ENCODE data around the gene SART3.
A peak's percentile ranks its signal among the peaks of the same experiment; 100 is the strongest.
"Not testable (repeated sequence)": the region's sequence is repeated elsewhere in the genome, so short reads cannot be mapped to it uniquely, and the experiment has no call there.

Gene SART3

DNA sequence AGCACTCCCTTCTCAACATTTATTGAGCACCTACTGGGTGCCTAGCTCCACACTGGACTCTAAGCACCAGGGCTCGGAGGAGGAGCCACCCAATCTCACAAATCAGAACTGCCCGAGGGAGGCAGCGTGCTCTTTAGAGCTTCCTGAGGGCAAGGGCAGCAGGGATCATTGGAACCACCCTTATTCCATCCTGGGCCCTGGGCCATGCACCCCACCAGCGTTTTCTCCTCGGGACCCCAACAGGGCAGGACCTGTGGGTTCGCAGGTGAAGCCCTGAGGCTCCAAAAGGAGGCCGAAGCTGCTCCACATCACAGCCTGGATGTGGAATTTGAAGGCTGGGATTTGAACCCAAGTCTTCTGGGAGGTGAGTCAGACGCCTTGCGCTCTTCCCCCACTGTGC lies 21.5 kb upstream of the SART3 start:
- DNase-seq (ENCODE audit: low read depth in 2 of 2, low spot score in 1 of 2) = no peak

GRCh38 chr12:108581311-108582227 lies 20.6 kb upstream of the SART3 start:
- DNase-seq (ENCODE audit: low read depth in 2 of 2, low spot score in 1 of 2) = no peak

DNA sequence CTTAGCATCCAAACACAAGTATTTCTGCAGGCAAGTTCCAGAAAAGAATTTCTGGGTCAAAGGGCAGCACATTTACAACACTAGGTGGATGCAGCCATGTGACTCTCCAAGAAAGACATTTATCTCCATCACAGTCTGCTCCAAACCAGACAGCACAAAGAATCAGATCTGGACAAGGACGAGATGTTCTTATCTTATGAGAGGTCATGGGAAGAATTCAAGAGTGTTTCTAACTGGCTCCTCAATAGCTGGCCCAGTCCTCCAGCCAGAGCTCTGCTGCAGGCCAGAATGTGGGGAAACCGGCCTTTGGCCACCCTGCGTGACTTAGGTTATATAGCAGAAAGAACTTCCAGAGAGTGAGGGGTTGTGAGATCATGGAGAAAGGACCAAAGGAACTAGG lies 19.6 kb upstream of the SART3 start:
- DNase-seq (ENCODE audit: low read depth in 2 of 2, low spot score in 1 of 2) = no peak

DNA sequence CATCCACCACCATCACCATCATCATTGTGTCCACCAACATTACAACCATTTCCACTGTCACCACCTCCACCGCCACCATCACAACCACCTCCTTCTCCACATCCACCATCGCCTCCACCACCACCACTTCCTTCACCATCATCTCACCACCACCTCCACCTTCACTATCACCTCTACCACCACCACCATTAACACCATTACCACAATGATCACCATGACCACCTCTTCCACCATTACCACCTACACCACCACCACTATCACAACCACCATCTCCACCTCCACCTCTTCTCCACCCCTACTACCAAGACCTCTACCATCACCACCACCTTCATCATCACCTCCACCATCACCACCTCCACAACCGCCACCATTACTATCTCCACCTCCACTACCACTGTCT lies 17.8 kb upstream of the SART3 start:
- DNase-seq (ENCODE audit: low read depth in 2 of 2, low spot score in 1 of 2) = no peak

GRCh38 chr12:108578264-108578663 lies 17.3 kb upstream of the SART3 start:
- DNase-seq (ENCODE audit: low read depth in 2 of 2, low spot score in 1 of 2) = no peak

- no peak for DNase-seq (ENCODE audit: low read depth in 2 of 2, low spot score in 1 of 2)
Observed at GRCh38 chr12:108577458-108577857, 16.5 kb upstream of the SART3 start.

DNA sequence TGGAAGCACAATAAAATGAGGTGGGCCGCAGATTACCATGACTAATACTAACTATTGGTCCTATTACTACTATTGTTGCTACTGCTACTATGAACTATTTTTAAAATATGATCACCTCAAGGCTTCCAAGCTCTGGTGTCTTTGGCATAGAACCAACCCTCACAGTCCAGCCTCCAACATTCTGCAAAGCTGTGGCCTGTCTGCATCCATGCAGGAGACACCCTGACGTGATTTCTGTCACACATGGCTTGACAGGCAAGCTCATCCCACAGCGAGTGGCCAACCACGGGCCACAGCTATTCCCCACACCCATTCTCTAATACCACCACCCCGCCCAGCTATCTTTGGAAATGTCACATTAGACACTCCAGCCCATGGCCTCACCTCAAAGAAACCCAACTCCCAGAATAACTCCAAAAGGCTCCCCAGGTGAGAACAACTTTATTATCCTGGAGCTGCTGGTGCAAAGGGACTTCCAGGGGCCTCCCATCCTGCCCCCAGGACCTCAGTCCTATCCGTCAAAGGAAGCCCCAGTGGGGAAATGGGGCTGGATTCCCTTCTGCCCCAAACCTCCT lies 15.8 kb upstream of the SART3 start:
- DNase-seq (ENCODE audit: low read depth in 2 of 2, low spot score in 1 of 2) = no peak

DNA sequence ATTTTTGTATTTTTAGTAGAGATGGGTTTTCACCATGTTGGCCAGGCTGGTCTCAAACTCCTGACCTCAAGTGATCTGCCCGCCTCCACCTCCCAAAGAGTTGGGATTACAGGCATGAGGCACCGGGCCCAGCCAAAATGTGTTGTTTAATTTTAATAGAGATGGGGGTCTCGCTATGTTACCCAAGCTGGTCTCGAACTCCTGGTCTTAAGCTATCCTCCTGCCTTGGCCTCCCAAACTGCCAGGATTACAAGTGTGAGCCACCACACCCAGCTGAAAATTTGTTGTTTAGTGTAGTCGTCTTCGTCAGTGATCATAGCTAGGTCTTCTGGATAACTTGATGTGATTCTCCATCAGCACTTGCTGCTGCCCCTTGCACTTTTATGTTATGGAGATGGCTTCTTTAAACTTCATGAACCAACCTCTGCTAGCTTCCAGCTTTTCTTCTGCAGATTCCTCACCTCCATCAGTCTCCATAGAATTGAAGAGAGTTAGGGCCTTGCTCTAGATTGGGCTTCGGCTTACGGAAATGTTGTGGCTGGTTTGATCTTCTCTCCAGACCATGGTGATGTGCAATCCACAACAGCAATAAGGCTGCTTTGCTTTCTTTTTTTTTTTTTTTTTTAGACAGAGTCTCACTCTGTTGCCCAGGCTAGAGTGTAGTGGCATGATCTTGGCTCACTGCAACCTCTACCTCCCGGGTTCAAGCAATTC lies 14.4 kb upstream of the SART3 start:
- no peak for DNase-seq (ENCODE audit: low read depth in 2 of 2, low spot score in 1 of 2)

- DNase-seq (ENCODE audit: low read depth in 2 of 2, low spot score in 1 of 2) = not testable (repeated sequence)
Observed at GRCh38 chr12:108574276-108574675, 13.3 kb upstream of the SART3 start.

- DNase-seq (ENCODE audit: low read depth in 2 of 2, low spot score in 1 of 2) = no peak
Observed at GRCh38 chr12:108573317-108573716, 12.3 kb upstream of the SART3 start.

DNA sequence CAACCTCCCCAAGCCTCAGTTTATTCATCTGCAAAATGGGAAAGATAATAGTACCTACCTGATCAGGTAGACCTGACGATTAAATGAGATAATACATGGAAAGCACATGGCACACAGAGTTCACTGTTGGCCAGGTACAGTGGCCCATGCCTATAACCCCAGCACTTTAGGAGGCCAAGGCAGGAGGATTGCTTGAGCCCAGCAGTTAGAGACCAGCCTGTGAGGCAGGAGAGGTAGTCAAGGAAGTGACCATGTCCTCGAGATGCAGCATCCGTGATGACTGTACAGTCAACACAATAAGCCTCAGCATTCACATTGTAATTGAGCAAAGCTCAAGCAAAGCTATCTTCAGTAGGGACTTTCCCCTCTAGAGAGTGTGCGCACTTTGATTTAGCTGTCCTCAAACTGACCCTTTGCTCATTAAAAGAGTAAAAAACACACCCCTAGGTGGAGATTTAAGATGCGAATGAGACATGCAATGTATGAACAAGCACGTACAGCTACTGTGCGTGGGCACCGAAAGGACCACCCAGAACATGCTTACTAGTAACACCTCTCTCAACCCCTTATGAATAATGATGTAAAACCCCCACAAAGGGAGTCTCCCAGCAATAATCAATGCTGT lies 11.3 kb upstream of the SART3 start:
- DNase-seq (ENCODE audit: low read depth in 2 of 2, low spot score in 1 of 2) = no peak

GRCh38 chr12:108571609-108572165 lies 10.7 kb upstream of the SART3 start:
- no peak for DNase-seq (ENCODE audit: low read depth in 2 of 2, low spot score in 1 of 2)

DNA sequence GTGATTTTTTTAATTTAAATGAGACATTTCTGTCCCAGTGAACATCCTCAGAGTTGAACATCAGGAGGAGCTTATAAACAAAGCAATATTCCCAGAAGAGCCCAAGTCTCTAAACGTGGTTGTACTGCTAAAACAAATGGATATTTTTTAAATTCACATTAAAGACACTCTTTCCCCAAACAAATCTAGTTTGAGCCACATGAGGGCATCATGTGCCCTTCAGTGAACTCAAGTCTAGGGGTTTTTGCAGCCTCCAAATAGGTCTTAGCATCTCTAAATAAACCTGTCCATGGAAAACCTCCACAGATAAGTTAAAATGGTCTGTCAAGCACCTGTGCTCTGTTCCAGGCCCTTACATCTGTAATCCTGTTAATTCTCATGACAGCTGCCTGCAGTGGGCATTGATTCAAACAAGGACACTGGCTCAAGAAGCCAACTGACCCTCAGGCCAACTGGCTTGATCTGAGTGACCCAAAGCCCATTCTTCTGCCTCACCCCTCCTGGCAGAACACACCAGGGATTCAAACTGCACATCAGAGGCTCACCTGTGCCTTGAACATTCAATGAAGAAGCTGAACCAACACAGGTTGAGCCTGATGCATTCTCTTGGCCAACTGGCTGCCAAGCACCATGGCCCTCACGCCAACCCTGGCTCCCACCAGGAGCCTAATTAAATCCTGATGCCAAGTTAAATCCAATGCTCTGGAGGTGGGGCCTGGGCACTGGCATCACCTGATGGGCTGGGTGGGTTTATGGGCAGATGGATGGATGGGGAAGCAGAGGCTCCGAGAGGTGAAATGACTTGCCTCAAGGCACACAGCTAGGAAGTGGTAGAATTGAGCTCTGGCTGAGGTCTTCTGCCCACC lies 10.0 kb upstream of the SART3 start:
- no peak for DNase-seq (ENCODE audit: low read depth in 2 of 2, low spot score in 1 of 2)

DNA sequence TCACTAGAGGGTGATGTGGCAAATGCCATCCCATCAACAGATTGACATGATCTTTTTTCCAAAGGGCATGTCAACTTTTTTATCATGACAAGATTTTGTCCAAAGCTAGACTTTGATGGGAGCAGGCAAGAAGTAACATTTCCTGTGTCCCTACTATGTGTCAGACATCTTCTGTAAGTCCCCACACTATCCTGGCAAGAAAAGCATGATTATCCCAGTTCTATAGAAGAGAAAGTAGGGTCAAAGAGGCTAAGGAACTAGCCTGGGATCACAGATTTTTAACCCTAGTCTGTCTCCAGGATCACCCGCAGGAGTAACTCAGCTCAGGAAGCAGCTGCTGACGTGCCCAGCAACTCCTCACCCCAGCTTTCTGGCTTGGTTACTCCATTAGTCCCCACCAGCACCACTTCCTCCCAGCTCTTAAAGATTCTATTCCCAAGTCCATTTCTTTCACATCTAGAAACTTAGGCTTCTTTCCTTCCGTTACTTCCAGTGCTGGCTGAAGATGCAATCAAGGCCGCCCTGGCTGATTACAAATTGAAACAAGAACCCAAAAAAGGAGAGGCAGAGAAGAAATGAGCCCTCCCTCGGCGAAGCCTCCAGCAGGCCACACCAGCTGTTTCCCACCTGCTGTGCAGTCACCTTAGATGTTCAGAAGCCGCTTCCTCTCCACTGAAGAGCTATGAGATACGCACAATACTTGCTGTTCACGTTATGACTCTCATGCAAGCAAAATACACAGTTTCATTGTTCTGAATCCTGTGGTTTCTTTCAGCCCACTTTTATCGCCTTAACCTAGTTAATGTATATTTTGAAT lies 7.6 kb upstream of the SART3 start:
- DNase-seq (ENCODE audit: low read depth in 2 of 2, low spot score in 1 of 2) = no peak

DNA sequence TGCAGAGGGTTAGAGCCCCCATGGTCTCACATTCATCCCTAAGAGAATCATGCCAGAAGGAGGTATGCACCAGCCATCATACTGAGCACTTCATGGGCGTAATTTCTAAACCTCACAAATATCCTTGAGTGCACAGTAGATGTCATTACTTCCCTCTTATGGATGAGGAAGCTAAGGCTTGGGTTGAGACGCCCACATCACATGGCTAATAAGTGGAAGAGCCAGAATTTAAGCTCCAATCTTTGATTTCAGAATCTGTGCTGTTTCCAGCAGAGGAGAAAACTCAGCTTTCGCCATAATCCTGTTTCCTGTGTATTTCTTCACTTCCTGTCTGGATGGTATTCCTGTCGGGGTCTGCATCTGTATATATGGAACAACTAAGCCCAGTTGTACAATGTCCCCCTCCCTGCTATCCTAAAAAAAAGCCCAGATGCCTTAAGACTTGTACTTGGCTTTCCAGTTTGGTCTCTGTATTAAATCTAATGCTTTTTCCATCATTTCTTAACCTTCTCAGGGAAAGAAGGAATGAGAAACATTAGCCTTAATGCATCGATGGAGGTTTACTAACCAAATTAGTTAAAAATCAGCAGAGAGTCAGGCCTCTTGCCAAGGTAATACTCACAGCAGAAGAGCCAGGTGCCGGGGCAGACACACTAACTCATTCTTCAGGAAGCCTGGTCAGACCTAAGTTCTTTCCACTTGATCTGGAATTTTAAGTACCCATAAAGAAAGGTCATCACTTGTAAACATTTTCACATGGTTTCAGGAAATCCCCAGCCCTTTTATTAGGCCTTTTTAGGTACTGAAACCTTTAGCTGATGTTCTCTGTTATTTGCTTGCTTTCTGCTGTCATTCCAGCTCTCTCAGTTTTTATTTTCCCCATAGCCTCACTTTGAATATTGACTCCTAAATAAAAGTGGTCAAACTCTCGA lies 6.7 kb upstream of the SART3 start:
- no peak for DNase-seq (ENCODE audit: low read depth in 2 of 2, low spot score in 1 of 2)

DNA sequence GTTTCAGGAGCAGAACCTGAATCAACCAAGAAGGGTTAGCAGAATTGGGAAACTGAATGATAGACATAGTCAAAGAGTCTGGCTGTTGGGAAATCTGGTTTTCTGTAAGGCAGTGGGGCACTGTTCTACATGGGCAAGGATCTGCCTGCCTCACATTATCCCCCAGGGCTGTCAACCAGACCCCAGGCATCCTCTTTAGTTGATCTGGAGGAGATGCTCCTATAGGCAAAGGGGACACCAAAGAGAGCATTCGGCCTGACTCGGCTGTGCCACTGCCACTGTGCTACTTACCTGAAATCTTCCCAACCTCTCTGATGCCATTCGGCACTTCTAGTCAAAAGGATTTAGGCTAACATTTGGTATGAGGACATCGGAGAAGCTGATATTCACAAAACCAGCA lies 5.5 kb upstream of the SART3 start:
- no peak for DNase-seq (ENCODE audit: low read depth in 2 of 2, low spot score in 1 of 2)

DNA sequence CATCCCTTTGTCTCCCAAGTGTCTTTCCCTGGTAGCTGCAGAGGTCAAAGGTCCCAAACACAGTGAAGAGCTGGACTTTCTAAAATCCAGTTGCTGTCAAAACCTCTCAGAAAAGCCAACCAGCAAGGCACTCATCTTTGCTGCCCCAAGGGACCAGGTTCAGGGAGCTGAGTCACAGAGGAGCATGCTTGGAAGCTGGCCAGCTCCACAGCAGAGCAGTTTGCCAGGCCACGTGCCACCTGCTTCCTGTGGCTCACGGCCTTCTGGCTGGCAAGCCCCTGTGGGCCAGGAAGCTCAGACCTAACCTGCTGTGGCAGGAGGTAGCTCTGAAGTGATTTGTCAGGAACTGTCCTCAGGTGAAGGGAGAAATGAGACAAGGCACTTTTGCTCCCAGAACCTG lies 5.0 kb upstream of the SART3 start:
- peak in 1 of 2 donors; percentile 49 for DNase-seq (ENCODE audit: low read depth in 2 of 2, low spot score in 1 of 2)

GRCh38 chr12:108565146-108565545 lies 4.2 kb upstream of the SART3 start:
- no peak for DNase-seq (ENCODE audit: low read depth in 2 of 2, low spot score in 1 of 2)
